GM10248 (cell line): ENCODE data around the gene DLG2.

Experiments
- CTCF ChIA-PET: fragments of 300-600 bp; sonication (Branson Sonifier 250); formaldehyde crosslinking; extraction: SDS; loops from one replicate; lab custom pipeline; 2021; ENCODE audit warnings: antibody characterized with exemption; lab: Yijun Ruan, JAX
- POLR2A ChIA-PET: fragments of 350-650 bp; sonication (Branson Sonifier 250); formaldehyde crosslinking; extraction: SDS; loops from one replicate; lab custom pipeline; 2020; ENCODE audit warnings: antibody characterized with exemption; lab: Yijun Ruan, JAX
- DNase-seq: peaks from one replicate; pipeline ENCODE4 v3.0.0; 2012; ENCODE audit errors: extremely low spot score
- CTCF ChIP-seq: IDR thresholded peaks from 2 replicates; pipeline ENCODE4 v1.5.1; 2012; ENCODE audit warnings: mild to moderate bottlenecking, low read depth; ENCODE audit errors: extremely low read depth, missing control alignments, control extremely low read depth

Gene DLG2

GRCh38 chr11:84612645-84613044, 1014.5 kb downstream of the DLG2 start:
- DNase-seq: no peak
- POLR2A ChIA-PET: no interaction called here
- TF ChIP-seq CTCF: no peak
- CTCF ChIA-PET: no interaction called here

- TF ChIP-seq CTCF: no peak
- DNase-seq: no peak
- CTCF ChIA-PET: no interaction called here
- POLR2A ChIA-PET: no interaction called here
Measured at GRCh38 chr11:84608837-84609196, 1018.3 kb downstream of the DLG2 start.

- ChIA-PET CTCF (no interaction called here), POLR2A (no interaction called here)
- DNase-seq: no peak
- TF ChIP-seq CTCF: no peak
Measured at GRCh38 chr11:84607975-84608836, 1018.9 kb downstream of the DLG2 start.

- ChIA-PET POLR2A (no interaction called here), CTCF (interaction anchor here (1.0 kb wide), 1 partner anchor 30 kb away, joined by 3 read pairs; no protein-coding TSS in a partner anchor)
- TF ChIP-seq CTCF: no peak
- no peak for DNase-seq
Measured at GRCh38 chr11:84594602-84595001, 1032.5 kb downstream of the DLG2 start.

GRCh38 chr11:84590106-84590505, 1037.0 kb downstream of the DLG2 start:
- ChIA-PET CTCF (no interaction called here), POLR2A (no interaction called here)
- DNase-seq: no peak
- TF ChIP-seq CTCF: no peak

- no peak for DNase-seq
- ChIA-PET CTCF (interaction anchor here (0.7 to 1.5 kb wide), 3 partner anchors 16 to 30 kb away, joined by 3 to 6 read pairs (median 3); no protein-coding TSS in a partner anchor), POLR2A (no interaction called here)
- TF ChIP-seq CTCF: no peak
Measured at GRCh38 chr11:84588131-84588829, 1038.9 kb downstream of the DLG2 start.
